ENCODE measurements around the gene RAB4B.
"Not testable (repeated sequence)": the region's sequence is repeated elsewhere in the genome, so short reads cannot be mapped to it uniquely, and the experiment has no call there.

Gene RAB4B

GRCh38 chr19:40780582-40780981, 2.5 kb downstream of the RAB4B start:
- no peak for DNase-seq (ENCODE audit: low spot score)

GRCh38 chr19:40781140-40781539, 3.1 kb downstream of the RAB4B start:
- no peak for DNase-seq (ENCODE audit: low spot score)

GRCh38 chr19:40783711-40784110, 5.7 kb downstream of the RAB4B start:
- DNase-seq (ENCODE audit: low spot score), result no peak

GRCh38 chr19:40784146-40784545, 6.1 kb downstream of the RAB4B start:
- DNase-seq (ENCODE audit: low spot score), result not testable (repeated sequence)

GRCh38 chr19:40785526-40785925, 7.5 kb downstream of the RAB4B start:
- no peak for DNase-seq (ENCODE audit: low spot score)

GRCh38 chr19:40786060-40787037, 8.3 kb downstream of the RAB4B start:
- no peak for DNase-seq (ENCODE audit: low spot score)

- no peak for DNase-seq (ENCODE audit: low spot score)
These were observed 13.3 kb downstream of the RAB4B start for GRCh38 chr19:40791349-40791748.

- DNase-seq (ENCODE audit: low spot score), result no peak
These were observed 13.9 kb downstream of the RAB4B start for GRCh38 chr19:40791996-40792395.

- DNase-seq (ENCODE audit: low spot score), result no peak
These were observed 19.3 kb downstream of the RAB4B start for GRCh38 chr19:40797166-40797962.

- peak; percentile 67 for DNase-seq (ENCODE audit: low spot score)
These were observed 20.1 kb downstream of the RAB4B start for GRCh38 chr19:40797963-40798682.

- DNase-seq (ENCODE audit: low spot score), result peak; percentile 98
These were observed 20.9 kb downstream of the RAB4B start, which contains the start of gene EGLN2 for GRCh38 chr19:40798683-40799557. Gene EGLN2 (plus strand): TSS chr19:40799191. CDS start chr19:40800573, 1,382 bp downstream.

- peak; percentile 42 for DNase-seq (ENCODE audit: low spot score)
These were observed 21.7 kb downstream of the RAB4B start for GRCh38 chr19:40799558-40800338.

GRCh38 chr19:40800339-40800996, 22.4 kb downstream of the RAB4B start:
- no peak for DNase-seq (ENCODE audit: low spot score)

GRCh38 chr19:40800997-40801377, 22.9 kb downstream of the RAB4B start:
- no peak for DNase-seq (ENCODE audit: low spot score)

- no peak for DNase-seq (ENCODE audit: low spot score)
These were observed 23.6 kb downstream of the RAB4B start for GRCh38 chr19:40801426-40802299.

- no peak for DNase-seq (ENCODE audit: low spot score)
These were observed 24.5 kb downstream of the RAB4B start for GRCh38 chr19:40802300-40803169.

GRCh38 chr19:40803170-40803856, 25.3 kb downstream of the RAB4B start:
- DNase-seq (ENCODE audit: low spot score), result no peak

All from AG08396 (cell line).